ENCODE measurements around the gene SPATA21.

- TF ChIP-seq REST (IDR thresholded peaks at IDR 0.05; ENCODE audit: unreplicated experiment) (no peak), CTCF (conservative IDR thresholded peaks at IDR 0.05; ENCODE audit: low read depth in 2 of 2) (no peak), EZH2 (IDR thresholded peaks at IDR 0.05; ENCODE audit: low read depth, unreplicated experiment) (no peak), EZH2phosphoT487 (IDR thresholded peaks at IDR 0.05; ENCODE audit: unreplicated experiment) (no peak), POLR2AphosphoS5 (IDR thresholded peaks at IDR 0.05; ENCODE audit: low read depth) (no peak), ZNF114 (CRISPR knock-in tag; IDR thresholded peaks at IDR 0.05) (no peak), JUNB (IDR thresholded peaks at IDR 0.05; ENCODE audit: unreplicated experiment) (no peak), CREB1 (CRISPR knock-in tag; IDR thresholded peaks at IDR 0.05; ENCODE audit: low read depth) (no peak), NANOG (IDR thresholded peaks at IDR 0.05; ENCODE audit: borderline replicate concordance) (no peak), STAT1 (IDR thresholded peaks at IDR 0.05; ENCODE audit: unreplicated experiment) (no peak), ZNF331 (CRISPR knock-in tag; IDR thresholded peaks at IDR 0.05; ENCODE audit: low read depth) (no peak), ETS1 (IDR thresholded peaks at IDR 0.05) (no peak), ZNF462 (CRISPR knock-in tag; IDR thresholded peaks at IDR 0.05) (no peak)
Measured at GRCh38 chr1:16484931-16485330, 47.7 kb upstream of the SPATA21 start.
